ENCODE results near the gene OR10V1.
A peak's percentile ranks its signal among the peaks of the same experiment; 100 is the strongest.

Gene OR10V1

GRCh38 chr11:59713745-59714144 lies at the start of gene OR10V1:
TSS of gene OR10V1 (minus strand) at chr11:59713845. CDS start at chr11:59713845, 0 bp downstream.
- no peak for DNase-seq

GRCh38 chr11:59761993-59762392 lies 48.3 kb upstream of the OR10V1 start:
- DNase-seq: no peak

- DNase-seq: no peak
Observed at GRCh38 chr11:59760771-59761170, 47.1 kb upstream of the OR10V1 start.

GRCh38 chr11:59759900-59760299 lies 46.3 kb upstream of the OR10V1 start:
- no peak for DNase-seq

- DNase-seq: no peak
Observed at GRCh38 chr11:59758401-59759037, 44.9 kb upstream of the OR10V1 start.

GRCh38 chr11:59756845-59757244 lies 43.2 kb upstream of the OR10V1 start:
- no peak for DNase-seq

GRCh38 chr11:59756558-59756840 lies 42.9 kb upstream of the OR10V1 start:
- no peak for DNase-seq

GRCh38 chr11:59755701-59756557 lies 42.3 kb upstream of the OR10V1 start:
- peak; percentile 39 for DNase-seq

- peak; percentile 33 for DNase-seq
Observed at GRCh38 chr11:59754859-59755700, 41.4 kb upstream of the OR10V1 start, which contains the start of gene STX3. TSS of gene STX3 (plus strand) at chr11:59755376. CDS start at chr11:59755606, 230 bp downstream.

GRCh38 chr11:59754494-59754858 lies 40.8 kb upstream of the OR10V1 start:
- DNase-seq: no peak

GRCh38 chr11:59753650-59754493 lies 40.2 kb upstream of the OR10V1 start:
- peak; percentile 85 for DNase-seq

- no peak for DNase-seq
Observed at GRCh38 chr11:59746111-59746510, 32.5 kb upstream of the OR10V1 start.

- no peak for DNase-seq
Observed at GRCh38 chr11:59730896-59731565, 17.4 kb upstream of the OR10V1 start.

- DNase-seq: no peak
Observed at GRCh38 chr11:59729834-59730233, 16.2 kb upstream of the OR10V1 start.

- DNase-seq: no peak
Observed at GRCh38 chr11:59728913-59729312, 15.3 kb upstream of the OR10V1 start.

- no peak for DNase-seq
Observed at GRCh38 chr11:59728154-59728553, 14.5 kb upstream of the OR10V1 start.

GRCh38 chr11:59727426-59727825 lies 13.8 kb upstream of the OR10V1 start:
- DNase-seq: no peak

GRCh38 chr11:59724066-59724465 lies 10.4 kb upstream of the OR10V1 start:
- no peak for DNase-seq

- DNase-seq: no peak
Observed at GRCh38 chr11:59719556-59719955, 5.9 kb upstream of the OR10V1 start.

- no peak for DNase-seq
Observed at GRCh38 chr11:59716051-59716450, 2.4 kb upstream of the OR10V1 start.

- no peak for DNase-seq
Observed at GRCh38 chr11:59710136-59710847, 3.4 kb downstream of the OR10V1 start.
